IMR-90 (cell line): Measurements from ENCODE around the gene TPM2. TPM values are rescaled to one million over a fixed set of nuclear protein-coding genes. Genes with fewer than 3 reads are reported as not detected.

Experiments used
- ATAC-seq: fragments of 200-7000 bp; cut with Tn5 transposase; 2 replicates; pipeline ENCODE4 v1.9.1; 2020; ENCODE audit warnings: low read depth, mild to moderate bottlenecking, moderate library complexity
- BruUV-seq: library from RNA; stranded (reverse); fragments of 400-500 nt; replicated peaks from 2 replicates; lab custom pipeline; 2021; lab: Mats Ljungman, UMichigan
- CTCF ChIA-PET: fragments of 300-600 bp; formaldehyde crosslinking; extraction: SDS; loops from one replicate; lab custom pipeline; 2021; ENCODE audit warnings: antibody characterized with exemption; lab: Yijun Ruan, JAX
- POLR2A ChIA-PET: fragments of 300-600 bp; sonication (Branson Sonifier 250); formaldehyde crosslinking; loops from one replicate; lab custom pipeline; 2022; ENCODE audit warnings: antibody characterized with exemption; ENCODE audit not compliant: unreplicated experiment; lab: Charles Lee
- DNase-seq: peaks from one replicate; pipeline ENCODE4 v3.0.0; 2013
- H2AFZ ChIP-seq: replicated peaks from 2 replicates; pipeline ENCODE3; 2013; ENCODE audit warnings: low read length, mild to moderate bottlenecking; ENCODE audit not compliant: poor library complexity
- H2AK5ac ChIP-seq: 2 replicates; pipeline ENCODE4 v1.6.1; 2013; ENCODE audit warnings: low read depth, low read length, inconsistent platforms
- H2AK9ac ChIP-seq: replicated peaks from 2 replicates; pipeline ENCODE3; 2013; ENCODE audit warnings: mild to moderate bottlenecking, low read depth, low read length, moderate library complexity; ENCODE audit not compliant: poor library complexity
- H2BK120ac ChIP-seq: 2 replicates; pipeline ENCODE4 v1.6.1; 2013; ENCODE audit warnings: low read depth, low read length, inconsistent platforms
- H2BK15ac ChIP-seq: 3 replicates; pipeline ENCODE4 v1.6.1; 2013; ENCODE audit warnings: low read depth, low read length, inconsistent platforms
- H2BK20ac ChIP-seq: 2 replicates; pipeline ENCODE4 v1.6.1; 2013; ENCODE audit warnings: low read depth, mild to moderate bottlenecking, inconsistent platforms, low read length, moderate library complexity
- H2BK5ac ChIP-seq: 2 replicates; pipeline ENCODE4 v1.6.1; 2013; ENCODE audit warnings: mild to moderate bottlenecking, low read depth, low read length, inconsistent platforms; ENCODE audit not compliant: poor library complexity, severe bottlenecking
- H3K14ac ChIP-seq: replicated peaks from 2 replicates; pipeline ENCODE4 v1.6.1; 2013; ENCODE audit warnings: low read depth, low read length, inconsistent platforms
- H3K18ac ChIP-seq: 2 replicates; pipeline ENCODE4 v1.6.1; 2013; ENCODE audit warnings: low read depth, low read length, control low read depth
- H3K23ac ChIP-seq: 2 replicates; pipeline ENCODE4 v1.6.1; 2013; ENCODE audit warnings: low read depth, low read length, inconsistent platforms
- H3K27ac ChIP-seq: 2 replicates; pipeline ENCODE4 v1.5.1; 2013; ENCODE audit warnings: mild to moderate bottlenecking, control low read depth, low read length; ENCODE audit not compliant: insufficient read depth
- H3K27me3 ChIP-seq: 2 replicates; pipeline ENCODE4 v1.6.1; 2013; ENCODE audit warnings: low read length; ENCODE audit not compliant: control insufficient read depth, insufficient read depth
- H3K36me3 ChIP-seq: 2 replicates; pipeline ENCODE4 v1.6.1; 2013; ENCODE audit warnings: low read length, mixed read lengths; ENCODE audit not compliant: control insufficient read depth, insufficient read depth
- H3K4ac ChIP-seq: 2 replicates; pipeline ENCODE4 v1.6.1; 2013; ENCODE audit warnings: low read depth, low read length, inconsistent platforms
- H3K4me1 ChIP-seq: 2 replicates; pipeline ENCODE4 v1.6.1; 2013; ENCODE audit warnings: low read length, mixed read lengths; ENCODE audit not compliant: control insufficient read depth, insufficient read depth
- H3K4me2 ChIP-seq: 2 replicates; pipeline ENCODE4 v1.6.1; 2013; ENCODE audit warnings: low read depth, mild to moderate bottlenecking, control low read depth, low read length, moderate library complexity
- H3K4me3 ChIP-seq: 2 replicates; pipeline ENCODE4 v1.5.1; 2013; ENCODE audit warnings: low read depth, mild to moderate bottlenecking, control low read depth, low read length, moderate library complexity; ENCODE audit not compliant: insufficient read depth
- H3K56ac ChIP-seq: 2 replicates; pipeline ENCODE4 v1.6.1; 2013; ENCODE audit warnings: low read length, inconsistent platforms; ENCODE audit not compliant: insufficient read depth; ENCODE audit errors: extremely low read depth
- H3K79me1 ChIP-seq, 2 experiments: 2 replicates each; pipeline ENCODE4 v1.6.1; 2013; ENCODE audit warnings: low read length in 2 of 2, inconsistent platforms in 1 of 2, low read depth in 1 of 2
- H3K9ac ChIP-seq: 2 replicates; pipeline ENCODE4 v1.6.1; 2013; ENCODE audit warnings: low read depth, low read length, control low read depth
- H3K9me1 ChIP-seq: 2 replicates; pipeline ENCODE4 v1.6.1; 2013; ENCODE audit warnings: low read length, inconsistent platforms; ENCODE audit not compliant: insufficient read depth
- H3K9me3 ChIP-seq: 2 replicates; pipeline ENCODE4 v1.6.1; 2013; ENCODE audit warnings: low read length; ENCODE audit not compliant: control insufficient read depth, insufficient read depth
- H4K20me1 ChIP-seq: 2 replicates; pipeline ENCODE4 v1.6.1; 2013; ENCODE audit warnings: low read length, inconsistent platforms; ENCODE audit not compliant: insufficient read depth
- H4K5ac ChIP-seq: 2 replicates; pipeline ENCODE4 v1.6.1; 2013; ENCODE audit warnings: mild to moderate bottlenecking, low read depth, low read length, control low read depth
- H4K8ac ChIP-seq, 2 experiments: 2 replicates each; pipeline ENCODE4 v1.6.1; 2013; ENCODE audit warnings: low read depth in 2 of 2, low read length in 2 of 2, control low read depth in 1 of 2, inconsistent platforms in 1 of 2
- H4K91ac ChIP-seq: 2 replicates; pipeline ENCODE4 v1.6.1; 2013; ENCODE audit warnings: low read depth, low read length, inconsistent platforms; ENCODE audit not compliant: insufficient read depth
- NFE2L2 ChIP-seq: fragments of 150-350 bp; IDR thresholded peaks from 2 replicates; pipeline ENCODE4 v1.6.1; 2016; ENCODE audit warnings: low read depth, mild to moderate bottlenecking, low read length
- SMC3 ChIP-seq: fragments of 150-350 bp; IDR thresholded peaks from 2 replicates; pipeline ENCODE4 v1.6.1; 2016; ENCODE audit warnings: low read depth, mild to moderate bottlenecking, antibody characterized with exemption, low read length, moderate library complexity
- WGBS, 2 experiments: methylation state at CpG; one replicate each; pipeline versions ENCODE4 v1.1.5 to v1.1.7; 2013; ENCODE audit warnings: missing lambda C conversion rate in 2 of 2; ENCODE audit not compliant: insufficient read length in 1 of 2; ENCODE audit errors: extremely low coverage in 2 of 2; 5-methylcytosine and 5-hydroxymethylcytosine counted together
- dilution Hi-C: fragments of 300-500 bp; cut with HindIII; formaldehyde crosslinking; loops from one replicate; pipeline ENCODE4 v1.14.3; 2018; ENCODE audit warnings: low sequenced_read_pairs; ENCODE audit not compliant: unreplicated experiment
- in situ Hi-C: fragments of 300-500 bp; cut with MboI; formaldehyde crosslinking; loops from 3 replicates; pipeline ENCODE4 v1.14.3; 2019; ENCODE audit warnings: low sequenced_read_pairs, inconsistent platforms, mixed read lengths
- intact Hi-C: fragments of 100-400 bp; cut with micrococcal nuclease; formaldehyde crosslinking; loops from 2 replicates; pipeline ENCODE4 v1.10.0; 2022
- polyA plus RNA-seq, 3 experiments: library from polyadenylated mRNA; depleted of rRNA; stranded (reverse); fragments of >200 nt; gene quantifications; 2 replicates each; pipeline ENCODE4 v1.2.3, GENCODE V29; 2012; ENCODE audit warnings: low replicate concordance in 1 of 3
- total RNA-seq: library from RNA; depleted of rRNA; stranded (reverse); fragments of >200 nt; gene quantifications from 2 replicates; pipeline ENCODE4 v1.2.3, GENCODE V29; 2012

Gene TPM2
- total and polyA plus RNA-seq, 2 of the 4 experiments (the other 2 are of a cell fraction): 960 to 2,500 TPM

- peak overlapping the region; percentile 99 for H4K5ac ChIP-seq
- no CpG with 5 or more reads among the region's 5 CpGs for WGBS, 2 experiments
- H3K56ac ChIP-seq: peak overlapping the region; percentile 97
- H3K4ac ChIP-seq: peak overlapping the region; percentile 99
- peak; percentile 48; the same call in 1 of the 2 replicates for TF ChIP-seq NFE2L2
- no peak for TF ChIP-seq SMC3
- H3K9me1 ChIP-seq: peaks cover 6% of the 10 kb centered on the region; the same call in 1 of the 2 replicates
- peak overlapping the region; percentile 98 for H3K18ac ChIP-seq
- POLR2A ChIA-PET: interaction anchor here (0.6 to 2.8 kb wide), 12 partner anchors 10 to 99 kb away, joined by 3 to 23 read pairs (median 3); partner anchors contain the start of genes CA9, CCDC107, RMRP and TPM2
- H2AK5ac ChIP-seq: peak overlapping the region; percentile 98
- H2BK5ac ChIP-seq: peak overlapping the region; percentile 96
- DNase-seq (no peak), ATAC-seq (no peak)
- peak overlapping the region; percentile 92 to 99 for H4K8ac ChIP-seq
- peak overlapping the region; percentile 99 for H2BK20ac ChIP-seq
- H2AK9ac ChIP-seq: peak overlapping the region; percentile 93
- peak overlapping the region; percentile 100 for H4K91ac ChIP-seq
- peak overlapping the region; percentile 99 for H3K14ac ChIP-seq
- peak overlapping the region; percentile 91 for H3K4me2 ChIP-seq
- H2BK120ac ChIP-seq: peak overlapping the region; percentile 98
- intact Hi-C loops: loop anchor here (1.0 to 2.0 kb wide), 3 partner anchors 32 to 69 kb away; partner anchors contain the start of genes CCDC107 and RMRP
- H3K9ac ChIP-seq: peak overlapping the region; percentile 90
- CTCF ChIA-PET: interaction anchor here (1.1 to 1.8 kb wide), 4 partner anchors 9 to 69 kb away, joined by 3 to 6 read pairs (median 4); no protein-coding TSS in a partner anchor
- H4K20me1 ChIP-seq: peaks cover 42% of the 10 kb centered on the region
- no TSS peak for BruUV-seq
- H3K79me1 ChIP-seq: peaks cover 20 to 73% of the 10 kb centered on the region in 2 experiments
- dilution Hi-C loops: no loop called here
- H2BK15ac ChIP-seq: peak overlapping the region; percentile 97
- H3K4me1 ChIP-seq: peaks cover 25% of the 10 kb centered on the region
- peak overlapping the region; percentile 90 for H3K27ac ChIP-seq
- no peaks in the 10 kb centered on the region for H3K27me3 ChIP-seq
- H2AFZ ChIP-seq: peak overlapping the region; percentile 5
- H3K23ac ChIP-seq: peak overlapping the region; percentile 99
- H3K9me3 ChIP-seq: no peaks in the 10 kb centered on the region
- peak overlapping the region; percentile 41 for H3K4me3 ChIP-seq
- H3K36me3 ChIP-seq: peaks cover 29% of the 10 kb centered on the region
- in situ Hi-C loops: no loop called here
These were observed 37.9 kb upstream of the TPM2 start for GRCh38 chr9:35727676-35728040.
